GM12878 (cell line): ENCODE data around the gene NTRK1. TPM values are rescaled to one million over a fixed set of nuclear protein-coding genes. Genes with fewer than 3 reads are reported as not detected.

Experiments
- ATAC-seq: fragments of 200-7000 bp; cut with Tn5 transposase; 3 replicates; pipeline ENCODE4 v1.9.1; 2020; ENCODE audit warnings: mild to moderate bottlenecking, moderate library complexity
- BruUV-seq: library from RNA; stranded (reverse); fragments of 400-500 nt; replicated peaks from 2 replicates; lab custom pipeline; 2021; lab: Mats Ljungman, UMichigan
- CTCF ChIA-PET: fragments of 300-600 bp; sonication (Branson Sonifier 250); formaldehyde crosslinking; extraction: SDS; loops from one replicate; lab custom pipeline; 2021; ENCODE audit warnings: inconsistent platforms; lab: Yijun Ruan, JAX
- POLR2A ChIA-PET: fragments of 350-600 bp; formaldehyde crosslinking; extraction: SDS; loops from one replicate; lab custom pipeline; 2021; ENCODE audit warnings: inconsistent platforms; lab: Charles Lee
- RAD21 ChIA-PET: fragments of 300-600 bp; sonication (Branson Sonifier 250); formaldehyde crosslinking; loops from one replicate; lab custom pipeline; 2023; ENCODE audit warnings: antibody characterized with exemption; ENCODE audit not compliant: unreplicated experiment; lab: Charles Lee
- SMC1A ChIA-PET: fragments of 300-600 bp; sonication (Branson Sonifier 250); formaldehyde crosslinking; loops from one replicate; lab custom pipeline; 2023; ENCODE audit not compliant: unreplicated experiment, uncharacterized antibody; lab: Charles Lee
- DNase-seq: peaks from one replicate; pipeline ENCODE4 v3.0.0-alpha.2; 2011; ENCODE audit warnings: low read depth, low spot score
- FAIRE-seq: peaks from 3 replicates; lab custom pipeline; 2011; peaks lifted over from hg19 to GRCh38; lab: Jason Lieb, UNC
- H2AFZ ChIP-seq: 2 replicates; pipeline ENCODE4 v1.6.0; 2011; ENCODE audit warnings: low read depth, low read length, control low read depth; ENCODE audit not compliant: control insufficient read depth
- H3K27ac ChIP-seq: 2 replicates; pipeline ENCODE4 v1.5.1; 2011; ENCODE audit warnings: control low read depth; ENCODE audit not compliant: control insufficient read depth, insufficient read depth
- H3K27me3 ChIP-seq, 2 experiments: replicated peaks in 1 of 2; 2 replicates each; pipeline versions ENCODE4 v1.6.0 to v1.6.1; 2011; ENCODE audit warnings: low read length in 1 of 2; ENCODE audit not compliant: control insufficient read depth in 2 of 2, insufficient read depth in 2 of 2
- H3K36me3 ChIP-seq, 2 experiments: 2 replicates each; pipeline ENCODE4 v1.5.1; 2011; ENCODE audit warnings: low read length in 1 of 2; ENCODE audit not compliant: control insufficient read depth in 2 of 2, insufficient read depth in 2 of 2
- H3K4me1 ChIP-seq: 2 replicates; pipeline ENCODE4 v1.6.1; 2011; ENCODE audit warnings: mild to moderate bottlenecking, low read length, moderate library complexity, mixed read lengths; ENCODE audit not compliant: control insufficient read depth, insufficient read depth
- H3K4me2 ChIP-seq: 2 replicates; pipeline ENCODE4 v1.6.0; 2011; ENCODE audit warnings: control low read depth; ENCODE audit not compliant: control insufficient read depth, insufficient read depth
- H3K4me3 ChIP-seq: fragments of 200-600 bp; sonication (generic); 2 replicates; pipeline ENCODE4 v1.5.1; 2016
- H3K79me2 ChIP-seq: 2 replicates; pipeline ENCODE4 v1.6.0; 2011; ENCODE audit warnings: low read length; ENCODE audit not compliant: control insufficient read depth, insufficient read depth
- H3K9ac ChIP-seq: 2 replicates; pipeline ENCODE4 v1.8.0; 2011; ENCODE audit warnings: low read length, control low read depth, mixed read lengths; ENCODE audit not compliant: control insufficient read depth, insufficient read depth
- H3K9me3 ChIP-seq: replicated peaks from 3 replicates; pipeline ENCODE4 v1.5.1; 2011; ENCODE audit warnings: mild to moderate bottlenecking, low read length; ENCODE audit not compliant: control insufficient read depth, insufficient read depth
- H4K20me1 ChIP-seq: 2 replicates; pipeline ENCODE4 v1.6.0; 2011; ENCODE audit not compliant: control insufficient read depth, insufficient read depth
- CREM ChIP-seq: IDR thresholded peaks from 2 replicates; pipeline ENCODE4 v1.6.1; 2014; ENCODE audit warnings: antibody characterized with exemption, low read depth
- ESRRA ChIP-seq: IDR thresholded peaks from 2 replicates; pipeline ENCODE4 v1.6.1; 2012; ENCODE audit warnings: mild to moderate bottlenecking, low read length, improper control_type of control experiment
- FOXK2 ChIP-seq: fragments of 450-650 bp; IDR thresholded peaks from 2 replicates; pipeline ENCODE4 v1.6.1; 2017; ENCODE audit warnings: mild to moderate bottlenecking, moderate library complexity
- MEF2A ChIP-seq: IDR thresholded peaks from 2 replicates; pipeline ENCODE4 v1.6.1; 2011; ENCODE audit warnings: low read depth, mild to moderate bottlenecking, low read length, moderate library complexity; ENCODE audit not compliant: insufficient read depth
- MTA2 ChIP-seq: fragments of 450-650 bp; IDR thresholded peaks from 2 replicates; pipeline ENCODE4 v1.6.1; 2016; ENCODE audit warnings: low read depth, mild to moderate bottlenecking, moderate library complexity
- MYC ChIP-seq: IDR thresholded peaks from 2 replicates; pipeline ENCODE4 v1.6.1; 2011; ENCODE audit warnings: mild to moderate bottlenecking, low read length, moderate library complexity, inconsistent platforms; ENCODE audit not compliant: insufficient read depth, insufficient replicate concordance, insufficient read length, severe bottlenecking
- NFYA ChIP-seq: IDR thresholded peaks from 2 replicates; pipeline ENCODE4 v1.6.1; 2011; ENCODE audit warnings: low read depth, mild to moderate bottlenecking, low read length, improper control_type of control experiment, borderline replicate concordance
- PAX8 ChIP-seq: fragments of 450-650 bp; IDR thresholded peaks from 2 replicates; pipeline ENCODE4 v1.6.1; 2017; ENCODE audit warnings: mild to moderate bottlenecking, moderate library complexity
- POLR2AphosphoS2 ChIP-seq: IDR thresholded peaks from 2 replicates; pipeline ENCODE4 v1.6.1; 2011; ENCODE audit warnings: low read depth, mild to moderate bottlenecking, low read length, improper control_type of control experiment, moderate library complexity
- RBBP5 ChIP-seq: fragments of 200-600 bp; sonication (generic); conservative IDR thresholded peaks from 2 replicates; pipeline ENCODE4 v1.6.1; 2016
- STAT1 ChIP-seq: fragments of 450-650 bp; conservative IDR thresholded peaks from 2 replicates; pipeline ENCODE4 v1.6.1; 2014; ENCODE audit warnings: antibody characterized with exemption, mild to moderate bottlenecking
- ZSCAN29 ChIP-seq: fragments of 450-650 bp; IDR thresholded peaks from 2 replicates; pipeline ENCODE4 v1.6.1; 2017; ENCODE audit warnings: mild to moderate bottlenecking, moderate library complexity
- WGBS: methylation state at CpG from one replicate; pipeline ENCODE4 v1.1.6; 2016; ENCODE audit warnings: low lambda C conversion rate; ENCODE audit not compliant: insufficient replicate concordance, insufficient coverage; ENCODE audit errors: missing lambda C conversion rate; 5-methylcytosine and 5-hydroxymethylcytosine counted together
- in situ Hi-C: fragments of 300-500 bp; cut with MboI; formaldehyde crosslinking; loops from 9 replicates; pipeline ENCODE4 v1.14.3; 2018; ENCODE audit warnings: mixed read lengths
- intact Hi-C: fragments of 100-400 bp; cut with micrococcal nuclease; formaldehyde crosslinking; loops from one replicate; pipeline ENCODE4 v1.14.2; 2022; ENCODE audit not compliant: unreplicated experiment
- polyA plus RNA-seq, 11 experiments: library from polyadenylated mRNA; depleted of rRNA in 4 of 11; unstranded in 6 of 11; stranded (reverse) in 5 of 11; fragments of >200 nt; fragmentation: Nextera tagmentation in 4 of 11; fragmentation: Illumina TruSeq in 1 of 11; extraction: Ambion mirVana in 4 of 11; extraction: Trizol in 1 of 11; gene quantifications; 1 replicate in 1 of 11; 2 replicates in 10 of 11; pipeline versions ENCODE4 v1.2.1 to v1.2.3, GENCODE V29; 2011 to 2016; ENCODE audit warnings: inconsistent platforms in 2 of 11, missing spikeins in 2 of 11, low read depth in 1 of 11
- total RNA-seq, 4 experiments: library from RNA; depleted of rRNA in 3 of 4; stranded (reverse); fragments of >200 nt in 3 of 4; fragmentation: Illumina TruSeq in 1 of 4; extraction: Trizol in 1 of 4; gene quantifications; 2 replicates each; pipeline versions ENCODE4 v1.2.1 to v1.2.3, GENCODE V29; 2013 to 2021
- TF ChIP-seq, protein P1 (sequence below): IDR thresholded peaks from 2 replicates; pipeline ENCODE4 v1.6.1; 2011; ENCODE audit warnings: borderline replicate concordance, low read depth, mild to moderate bottlenecking, moderate library complexity, mixed read lengths, low read length; ENCODE audit not compliant: insufficient read depth; ENCODE audit errors: extremely low read length
- TF ChIP-seq, protein P2 (sequence below): fragments of 450-650 bp; IDR thresholded peaks from 2 replicates; pipeline ENCODE4 v1.6.1; 2016; ENCODE audit warnings: mild to moderate bottlenecking
- TF ChIP-seq, protein P3 (sequence below): fragments of 450-650 bp; IDR thresholded peaks from 2 replicates; pipeline ENCODE4 v1.6.1; 2017; ENCODE audit warnings: borderline replicate concordance

Gene NTRK1
- total and polyA plus RNA-seq, 10 of the 15 experiments (the other 5 are each of a cell fraction or from before 2014, with no cell fraction given): 0.10 to 0.56 (median 0.40) TPM; not detected in 7

DNA sequence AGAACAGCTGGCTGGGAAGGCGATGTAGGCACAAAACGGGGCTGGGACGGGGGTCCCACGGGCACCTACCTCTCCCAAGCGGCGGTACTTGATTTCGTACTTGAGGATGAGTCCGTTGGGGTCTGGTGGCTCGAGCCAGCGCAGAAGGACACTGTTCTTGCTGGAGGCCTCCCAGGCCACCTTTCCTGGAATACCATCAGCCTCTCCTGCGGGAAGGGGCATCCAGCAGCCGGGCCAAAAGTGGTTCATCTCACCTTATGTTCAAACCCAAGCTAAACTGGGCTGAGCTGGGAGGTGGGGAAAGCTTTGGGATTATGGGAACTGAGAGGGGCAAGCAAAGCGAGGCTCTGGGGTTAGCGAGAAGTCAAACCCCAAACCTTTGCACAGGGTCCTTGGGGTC lies 16.0 kb upstream of the NTRK1 start (continued):
- TF ChIP-seq, protein P1, sequence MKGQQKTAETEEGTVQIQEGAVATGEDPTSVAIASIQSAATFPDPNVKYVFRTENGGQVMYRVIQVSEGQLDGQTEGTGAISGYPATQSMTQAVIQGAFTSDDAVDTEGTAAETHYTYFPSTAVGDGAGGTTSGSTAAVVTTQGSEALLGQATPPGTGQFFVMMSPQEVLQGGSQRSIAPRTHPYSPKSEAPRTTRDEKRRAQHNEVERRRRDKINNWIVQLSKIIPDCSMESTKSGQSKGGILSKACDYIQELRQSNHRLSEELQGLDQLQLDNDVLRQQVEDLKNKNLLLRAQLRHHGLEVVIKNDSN: no peak
- TF ChIP-seq, protein P2, sequence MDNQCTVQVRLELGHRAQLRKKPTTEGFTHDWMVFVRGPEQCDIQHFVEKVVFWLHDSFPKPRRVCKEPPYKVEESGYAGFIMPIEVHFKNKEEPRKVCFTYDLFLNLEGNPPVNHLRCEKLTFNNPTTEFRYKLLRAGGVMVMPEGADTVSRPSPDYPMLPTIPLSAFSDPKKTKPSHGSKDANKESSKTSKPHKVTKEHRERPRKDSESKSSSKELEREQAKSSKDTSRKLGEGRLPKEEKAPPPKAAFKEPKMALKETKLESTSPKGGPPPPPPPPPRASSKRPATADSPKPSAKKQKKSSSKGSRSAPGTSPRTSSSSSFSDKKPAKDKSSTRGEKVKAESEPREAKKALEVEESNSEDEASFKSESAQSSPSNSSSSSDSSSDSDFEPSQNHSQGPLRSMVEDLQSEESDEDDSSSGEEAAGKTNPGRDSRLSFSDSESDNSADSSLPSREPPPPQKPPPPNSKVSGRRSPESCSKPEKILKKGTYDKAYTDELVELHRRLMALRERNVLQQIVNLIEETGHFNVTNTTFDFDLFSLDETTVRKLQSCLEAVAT: no peak
- no peak for TF ChIP-seq NFYA
- TF ChIP-seq, all 136 proteins: peak for 0

DNA sequence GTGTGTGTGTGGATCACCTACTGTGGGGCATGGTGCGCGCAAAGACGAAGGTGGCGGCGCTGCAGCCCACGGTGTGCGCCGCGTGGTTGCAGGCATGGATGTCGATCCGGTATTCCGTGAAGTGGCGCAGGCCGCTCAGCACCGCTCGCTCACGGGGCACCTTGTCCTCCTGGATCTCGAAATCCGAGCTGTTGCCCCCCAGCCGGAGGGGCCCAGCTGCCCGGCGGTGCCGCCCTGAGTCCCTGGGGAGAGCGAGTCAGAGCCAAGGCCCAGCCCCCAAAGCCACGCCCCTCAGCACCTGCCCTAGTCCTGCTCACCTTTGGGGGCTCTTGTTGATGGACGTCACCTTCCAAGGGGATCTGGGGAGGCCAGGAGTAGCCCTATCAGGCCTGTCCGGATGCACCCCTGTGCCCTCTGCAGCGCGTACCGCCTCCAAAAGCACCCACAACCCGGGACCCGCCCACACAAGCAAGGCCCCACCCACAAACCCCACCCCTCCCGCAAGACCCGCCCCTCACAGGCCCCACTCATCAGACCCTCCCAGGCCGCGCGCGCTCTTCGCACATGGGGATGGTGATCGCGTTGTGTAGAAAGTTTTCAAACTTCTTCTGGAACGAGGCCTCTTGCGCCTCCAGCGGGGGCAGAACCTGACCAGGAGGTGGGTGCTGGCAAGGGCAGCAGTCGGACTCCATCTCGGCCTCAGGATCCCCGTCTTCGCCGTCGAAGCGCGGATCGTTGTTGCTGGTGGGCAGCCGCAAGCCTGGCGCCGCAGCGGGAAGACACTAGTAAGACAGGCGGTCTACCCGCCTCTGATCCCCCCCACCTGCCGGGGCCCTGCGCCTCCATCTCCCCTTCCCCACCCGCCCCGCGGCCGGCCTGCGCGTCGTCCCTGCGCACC lies 15.4 kb upstream of the NTRK1 start:
- Histone ChIP-seq H3K27ac (no peak overlapping the region), H4K20me1 (no peaks in the 10 kb centered on the region), H3K79me2 (no peaks in the 10 kb centered on the region), H3K4me1 (no peaks in the 10 kb centered on the region), H3K9me3 (no peaks in the 10 kb centered on the region), H2AFZ (no peak overlapping the region), H3K27me3 (peaks cover 0 to 7% of the 10 kb centered on the region in 2 experiments), H3K9ac (no peak overlapping the region), H3K4me2 (no peak overlapping the region), H3K4me3 (no peak overlapping the region), H3K36me3 (no peaks in the 10 kb centered on the region)
- SMC1A ChIA-PET: no interaction called here
- FAIRE-seq: no peak
- 45% methylated on average over 52 of the region's 69 CpGs for WGBS
- RAD21 ChIA-PET: no interaction called here
- no TSS peak for BruUV-seq
- CTCF ChIA-PET: interaction anchor here (1.0 to 1.3 kb wide), 2 partner anchors 15 kb away, joined by 3 to 4 read pairs; no protein-coding TSS in a partner anchor
- intact Hi-C loops: no loop called here
- DNase-seq: no peak
- ATAC-seq: peak; percentile 31; the same call in 2 of the 3 replicates
- POLR2A ChIA-PET: no interaction called here
- in situ Hi-C loops: no loop called here
- TF ChIP-seq, protein P3, sequence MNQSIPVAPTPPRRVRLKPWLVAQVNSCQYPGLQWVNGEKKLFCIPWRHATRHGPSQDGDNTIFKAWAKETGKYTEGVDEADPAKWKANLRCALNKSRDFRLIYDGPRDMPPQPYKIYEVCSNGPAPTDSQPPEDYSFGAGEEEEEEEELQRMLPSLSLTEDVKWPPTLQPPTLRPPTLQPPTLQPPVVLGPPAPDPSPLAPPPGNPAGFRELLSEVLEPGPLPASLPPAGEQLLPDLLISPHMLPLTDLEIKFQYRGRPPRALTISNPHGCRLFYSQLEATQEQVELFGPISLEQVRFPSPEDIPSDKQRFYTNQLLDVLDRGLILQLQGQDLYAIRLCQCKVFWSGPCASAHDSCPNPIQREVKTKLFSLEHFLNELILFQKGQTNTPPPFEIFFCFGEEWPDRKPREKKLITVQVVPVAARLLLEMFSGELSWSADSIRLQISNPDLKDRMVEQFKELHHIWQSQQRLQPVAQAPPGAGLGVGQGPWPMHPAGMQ: no peak
- TF ChIP-seq, protein P2: no peak
- no peak for TF ChIP-seq MEF2A
- TF ChIP-seq MYC: no peak
- TF ChIP-seq MTA2: no peak
- TF ChIP-seq RBBP5: no peak
- TF ChIP-seq POLR2AphosphoS2: no peak
- TF ChIP-seq PAX8: no peak
- TF ChIP-seq ZSCAN29: no peak
- no peak for TF ChIP-seq CREM
- TF ChIP-seq FOXK2: no peak
- TF ChIP-seq STAT1: no peak
- TF ChIP-seq ESRRA: no peak
